ENCODE data around the gene GALNT13.

GRCh38 chr2:153886833-153887232 lies 15.1 kb downstream of the GALNT13 start:
- no peak for TF ChIP-seq POLR2A (IDR thresholded peaks at IDR 0.05; ENCODE audit: low read length)
- no peak for TF ChIP-seq GATA1 (IDR thresholded peaks at IDR 0.05; ENCODE audit: low read depth, low read length)
